Heart right ventricle (tissue), 16 donors: ENCODE measurements around the gene ATAD1. TPM values are rescaled to one million over a fixed set of nuclear protein-coding genes. Genes with fewer than 3 reads are reported as not detected.

ENCODE experiments used
- ATAC-seq, 8 donors: fragments of 200-7000 bp; cut with Tn5 transposase; one replicate each; pipeline ENCODE4 v1.9.1; 2020; ENCODE audit warnings: mild to moderate bottlenecking in 8 of 8, moderate library complexity in 8 of 8, moderate number of reproducible peaks in 1 of 8
- DNase-seq, 2 donors: peaks; one replicate each; pipeline ENCODE4 v3.0.0-alpha.2; 2020
- H3K27ac ChIP-seq, 10 donors: fragments of 200-600 bp; sonication (generic) in 2 of 10; one replicate each; pipeline versions ENCODE4 v1.5.0 to v1.8.0; 2020 to 2022; ENCODE audit warnings: mild to moderate bottlenecking in 3 of 10
- H3K27me3 ChIP-seq, 7 donors: fragments of 200-600 bp; one replicate each; pipeline ENCODE4 v1.8.0; 2021 to 2022; ENCODE audit warnings: mild to moderate bottlenecking in 2 of 7
- H3K36me3 ChIP-seq, 9 donors: fragments of 200-600 bp; sonication (generic) in 1 of 9; one replicate each; pipeline versions ENCODE4 v1.5.0 to v1.8.0; 2020 to 2022; ENCODE audit warnings: mild to moderate bottlenecking in 2 of 9
- H3K4me1 ChIP-seq, 9 donors: fragments of 200-600 bp; sonication (generic) in 1 of 9; one replicate each; pipeline versions ENCODE4 v1.5.0 to v1.8.0; 2020 to 2022; ENCODE audit warnings: mild to moderate bottlenecking in 4 of 9
- H3K4me3 ChIP-seq, 10 donors: fragments of 200-600 bp; sonication (generic) in 2 of 10; one replicate each; pipeline versions ENCODE4 v1.5.0 to v1.8.0; 2020 to 2022; ENCODE audit warnings: mild to moderate bottlenecking in 7 of 10, moderate library complexity in 2 of 10
- H3K9me3 ChIP-seq, 11 donors: fragments of 200-600 bp in 10 of 11; sonication (generic) in 2 of 11; one replicate each; pipeline versions ENCODE4 v1.5.0 to v1.8.0; 2013 to 2022; ENCODE audit warnings: mild to moderate bottlenecking in 2 of 11, control low read depth in 1 of 11, moderate library complexity in 1 of 11
- CTCF ChIP-seq, 9 donors: fragments of 200-600 bp; sonication (generic) in 2 of 9; IDR thresholded peaks; one replicate each; pipeline versions ENCODE4 v1.5.0 to v1.8.0; 2021 to 2022; ENCODE audit warnings: antibody characterized with exemption in 9 of 9, mild to moderate bottlenecking in 5 of 9, moderate library complexity in 1 of 9
- WGBS, 2 donors: extraction: QIAGEN DNeasy Blood & Tissue Kit; methylation state at CpG; one replicate each; pipeline ENCODE4 v1.1.7; 2013; ENCODE audit warnings: inconsistent platforms in 1 of 2; 5-methylcytosine and 5-hydroxymethylcytosine counted together
- intact Hi-C, 10 donors: fragments of 100-400 bp; cut with DNase I; formaldehyde crosslinking; loops; one replicate each; pipeline versions ENCODE4 v1.11.1 to v1.14.2; 2022
- polyA plus RNA-seq, 2 donors: library from polyadenylated mRNA; stranded (reverse); fragments of 200-250 nt; gene quantifications; one replicate each; pipeline ENCODE4 v1.2.3, GENCODE V29; 2013
- total RNA-seq, 10 donors: library from RNA; stranded (reverse); fragmentation: NEBNext Ultra II Directional in 3 of 10; extraction: Animal tissue kit (Norgen Biotek cat#: 25700) in 3 of 10; gene quantifications; one replicate each; pipeline versions ENCODE4 v1.2.1 to v1.2.4, GENCODE V29; 2021 to 2023
- donor health status: Arrhythmogenic right ventricular cardiomyopathy.
- donor health status: ischemic (EF 13 %, LVEDD 7.1; RV severe dilation, severe dysfunction).
- donor health status: healthy with polysubstance abuse.
- donor health status: DM: no; HTN: yes; CAD: no.
- donor health status: DM: no; HTN: no; CAD: no.
- donor health status: ischemic (EF 25% LVEDD 6.9; RV normal size, moderate dysfunction).
- donor health status: ischemic (EF 25% LVEDD 5.7; RV mildly dilated, moderate dysfunction).
- donor health status: healthy.
- donor health status: DM: yes; HTN: yes; CAD: no.
- donor health status: Ischemic cardiomyopathy.
- donor health status: ischemic (EF 35%, LVEDD 5.7; RV mildly dilated, moderate dysfunction).
- donor health status: nonischemic (EF 11% LVEDD 7.7; RV severe dilation, severe dysfunction).
- donor health status: DM: yes; HTN: yes; CAD: no.
- donor health status: PGD.
- donor health status: ischemic (EF 29% LVEDD 5.4; RV normal size, mild dysfunction).
- donor health status: nonischemic (EF 23%, LVEDD 6.1; RV moderate dilation, normal function).

ATAD1 gene
- total and polyA plus RNA-seq, 12 donors, result 18.4 to 147 (median 97.8) TPM

- H3K4me3 ChIP-seq, result no peak overlapping the region
- no peaks in the 10 kb centered on the region for H3K9me3 ChIP-seq
- peak; percentile 25 to 77 (median 59) for ATAC-seq
- H3K27ac ChIP-seq, result peak overlapping the region in 8 of 10 donors; percentile 11 to 79 (median 39)
- no peak for TF ChIP-seq CTCF (IDR thresholded peaks at IDR 0.05)
- intact Hi-C loops, result loop anchor here in 1 of 10 donors (5.0 kb wide), 1 partner anchor 59 kb away; the partner anchor contains the start of gene PAPSS2
- no peaks in the 10 kb centered on the region for H3K27me3 ChIP-seq
- peaks cover 0 to 48% (median 0%) of the 10 kb centered on the region in 9 donors for H3K36me3 ChIP-seq
- peaks cover 5 to 40% (median 25%) of the 10 kb centered on the region in 9 donors for H3K4me1 ChIP-seq
- 54 to 64% methylated on average over 4 of the region's 4 CpGs for WGBS, 2 donors
- DNase-seq, result no peak
Observed at GRCh38 chr10:87716348-87716670, 101.7 kb downstream of the ATAD1 start.

GRCh38 chr10:87715552-87716347 is 102.3 kb downstream of the ATAD1 start:
- H3K4me3 ChIP-seq, result no peak overlapping the region
- H3K27ac ChIP-seq, result peak overlapping the region in 9 of 10 donors; percentile 4 to 79 (median 33)
- H3K27me3 ChIP-seq, result no peaks in the 10 kb centered on the region
- peaks cover 0 to 53% (median 0%) of the 10 kb centered on the region in 9 donors for H3K36me3 ChIP-seq
- no peaks in the 10 kb centered on the region for H3K9me3 ChIP-seq
- ATAC-seq (peak in 6 of 8 donors; percentile 20 to 73 (median 36)), DNase-seq (no peak)
- H3K4me1 ChIP-seq, result peaks cover 5 to 36% (median 25%) of the 10 kb centered on the region in 9 donors
- intact Hi-C loops, result loop anchor here in 1 of 10 donors (5.0 kb wide), 1 partner anchor 58 kb away; the partner anchor contains the start of gene PAPSS2
- WGBS, 2 donors, result 60 to 68% methylated on average over 3 of the region's 3 CpGs
- no peak for TF ChIP-seq CTCF (IDR thresholded peaks at IDR 0.05)

GRCh38 chr10:87713707-87714106 is 104.3 kb downstream of the ATAD1 start:
- peaks cover 0 to 57% (median 0%) of the 10 kb centered on the region in 9 donors for H3K36me3 ChIP-seq
- no peak for ATAC-seq
- peak overlapping the region in 2 of 10 donors; percentile 10 to 20 for H3K27ac ChIP-seq
- intact Hi-C loops, result no loop called here
- DNase-seq, result no peak
- H3K27me3 ChIP-seq, result no peaks in the 10 kb centered on the region
- no peak for TF ChIP-seq CTCF (IDR thresholded peaks at IDR 0.05)
- WGBS, 2 donors, result 68 to 78% methylated on average over 3 of the region's 3 CpGs
- peaks cover 5 to 36% (median 25%) of the 10 kb centered on the region in 9 donors for H3K4me1 ChIP-seq
- no peaks in the 10 kb centered on the region for H3K9me3 ChIP-seq
- H3K4me3 ChIP-seq, result no peak overlapping the region

GRCh38 chr10:87712913-87713616 is 105.0 kb downstream of the ATAD1 start:
- peaks cover 0 to 56% (median 0%) of the 10 kb centered on the region in 9 donors for H3K36me3 ChIP-seq
- no peaks in the 10 kb centered on the region for H3K27me3 ChIP-seq
- no peaks in the 10 kb centered on the region for H3K9me3 ChIP-seq
- H3K4me3 ChIP-seq, result no peak overlapping the region
- peaks cover 5 to 36% (median 25%) of the 10 kb centered on the region in 9 donors for H3K4me1 ChIP-seq
- 76 to 84% methylated on average over 11 of the region's 11 CpGs for WGBS, 2 donors
- TF ChIP-seq CTCF (IDR thresholded peaks at IDR 0.05), result no peak
- peak overlapping the region in 2 of 10 donors; percentile 10 to 20 for H3K27ac ChIP-seq
- intact Hi-C loops, result no loop called here
- DNase-seq (no peak), ATAC-seq (peak in 2 of 8 donors; percentile 55 to 71)
